ENCODE results near the gene MASP2. TPM values are rescaled to one million over a fixed set of nuclear protein-coding genes. Genes with fewer than 3 reads are reported as not detected.
"Not testable (repeated sequence)": the region's sequence is repeated elsewhere in the genome, so short reads cannot be mapped to it uniquely, and the experiment has no call there.

Gene MASP2
- total RNA-seq, result not detected

DNA sequence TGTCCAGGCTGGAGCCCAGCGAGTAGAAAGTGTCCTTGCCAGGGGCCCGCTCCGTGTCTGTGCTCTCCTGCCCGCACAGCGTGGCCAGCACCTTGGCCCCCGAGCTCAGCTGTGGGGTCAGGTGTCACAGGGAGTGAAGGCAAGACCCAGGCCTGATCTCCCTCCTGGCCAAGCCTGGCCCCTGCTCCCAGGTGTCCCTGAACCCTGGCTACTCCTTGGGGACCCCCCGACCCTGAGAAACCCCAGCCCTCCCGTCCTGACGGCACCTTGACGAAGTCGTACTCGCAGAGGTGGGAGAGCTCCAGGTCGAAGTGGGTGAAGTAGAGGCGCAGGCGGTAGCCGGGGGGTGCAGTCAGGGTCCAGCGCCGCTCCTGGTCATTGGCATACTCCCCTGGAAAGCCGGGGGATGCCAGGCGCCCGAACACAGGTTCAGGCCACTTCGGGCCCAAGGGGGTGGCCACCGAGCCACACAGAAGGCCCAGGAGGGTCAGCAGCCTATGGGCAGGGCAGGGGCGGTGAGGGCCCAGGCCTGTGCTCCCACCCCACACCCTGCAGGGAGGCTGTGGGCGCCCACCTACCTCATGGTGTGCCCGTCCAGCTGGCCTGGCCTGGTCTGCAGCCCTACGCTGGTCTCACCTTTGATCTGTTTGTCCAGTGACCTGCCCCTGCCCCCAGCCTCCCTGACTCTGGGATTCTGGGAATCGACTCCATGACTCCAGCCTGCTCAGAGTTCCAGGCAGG lies at the start of gene MASP2:
TSS of gene MASP2 (minus strand) at position 615 of the 741 bp plus-strand sequence. CDS start at position 583, 32 bp downstream.
- intact Hi-C loops (cut with micrococcal nuclease), result no loop called here
- Mint-ChIP-seq H3K4me1 (ENCODE audit: low read depth) (no peaks in the 10 kb centered on the region), H3K27ac (no peak within 1 kb of the TSS), H3K4me3 (no peak within 1 kb of the TSS), H3K27me3 (no peaks in the 10 kb centered on the region), H3K9me3 (no peaks in the 10 kb centered on the region), H3K36me3 (ENCODE audit: low read depth) (no peaks in the 10 kb centered on the region)
- ChIA-PET CTCF (interaction anchor here (8.1 kb wide), 1 partner anchor 9 kb away, joined by 62 read pairs; no protein-coding TSS in a partner anchor), POLR2A (interaction anchor here (0.9 to 1.0 kb wide), 2 partner anchors 15 to 23 kb away, joined by 3 read pairs; no protein-coding TSS in a partner anchor)
- TF ChIP-seq, protein P1, sequence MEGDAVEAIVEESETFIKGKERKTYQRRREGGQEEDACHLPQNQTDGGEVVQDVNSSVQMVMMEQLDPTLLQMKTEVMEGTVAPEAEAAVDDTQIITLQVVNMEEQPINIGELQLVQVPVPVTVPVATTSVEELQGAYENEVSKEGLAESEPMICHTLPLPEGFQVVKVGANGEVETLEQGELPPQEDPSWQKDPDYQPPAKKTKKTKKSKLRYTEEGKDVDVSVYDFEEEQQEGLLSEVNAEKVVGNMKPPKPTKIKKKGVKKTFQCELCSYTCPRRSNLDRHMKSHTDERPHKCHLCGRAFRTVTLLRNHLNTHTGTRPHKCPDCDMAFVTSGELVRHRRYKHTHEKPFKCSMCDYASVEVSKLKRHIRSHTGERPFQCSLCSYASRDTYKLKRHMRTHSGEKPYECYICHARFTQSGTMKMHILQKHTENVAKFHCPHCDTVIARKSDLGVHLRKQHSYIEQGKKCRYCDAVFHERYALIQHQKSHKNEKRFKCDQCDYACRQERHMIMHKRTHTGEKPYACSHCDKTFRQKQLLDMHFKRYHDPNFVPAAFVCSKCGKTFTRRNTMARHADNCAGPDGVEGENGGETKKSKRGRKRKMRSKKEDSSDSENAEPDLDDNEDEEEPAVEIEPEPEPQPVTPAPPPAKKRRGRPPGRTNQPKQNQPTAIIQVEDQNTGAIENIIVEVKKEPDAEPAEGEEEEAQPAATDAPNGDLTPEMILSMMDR (IDR thresholded peaks at IDR 0.05), result no peak
- DNase-seq (no peak), ATAC-seq (no peak)

DNA sequence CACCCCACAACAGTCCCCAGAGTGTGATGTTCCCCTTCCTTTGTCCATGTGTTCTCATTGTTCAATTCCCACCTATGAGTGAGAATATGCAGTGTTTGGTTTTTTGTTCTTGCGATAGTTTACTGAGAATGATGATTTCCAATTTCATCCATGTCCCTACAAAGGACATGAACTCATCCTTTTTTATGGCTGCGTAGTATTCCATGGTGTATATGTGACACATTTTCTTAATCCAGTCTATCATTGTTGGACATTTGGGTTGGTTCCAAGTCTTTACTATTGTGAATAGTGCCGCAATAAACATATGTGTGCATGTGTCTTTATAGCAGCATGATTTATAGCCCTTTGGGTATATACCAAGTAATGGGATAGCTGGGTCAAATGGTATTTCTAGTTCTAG lies 36.7 kb upstream of the MASP2 start:
- DNase-seq; H3K4me1 Mint-ChIP-seq (ENCODE audit: low read depth); CTCF ChIA-PET; H3K27me3 Mint-ChIP-seq; H3K4me3 Mint-ChIP-seq; intact Hi-C loops (cut with micrococcal nuclease); H3K27ac Mint-ChIP-seq; POLR2A ChIA-PET; ATAC-seq; H3K9me3 Mint-ChIP-seq: not testable (repeated sequence)
- peaks cover 46% of the 10 kb centered on the region for H3K36me3 Mint-ChIP-seq (ENCODE audit: low read depth)

DNA sequence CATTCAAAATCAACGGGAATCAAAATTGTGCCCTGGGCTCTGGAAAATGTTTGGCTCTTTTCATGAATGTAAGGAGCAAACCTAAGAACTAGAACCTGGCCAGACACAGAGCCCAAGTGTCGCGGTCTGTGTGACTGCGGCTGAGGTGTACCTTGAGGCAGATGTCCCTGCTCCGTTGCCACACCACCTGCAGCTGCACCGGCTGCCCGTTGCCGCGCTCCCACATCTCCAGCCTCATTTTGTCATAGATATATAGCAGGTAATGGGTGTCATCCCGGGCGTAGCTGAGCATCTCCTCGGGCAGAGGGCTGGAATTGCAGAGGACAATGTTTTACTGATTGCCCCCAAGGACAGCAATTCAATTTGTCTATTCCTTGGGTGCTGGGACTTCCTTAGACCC lies 33.9 kb upstream of the MASP2 start:
- ChIA-PET POLR2A (interaction anchor here (1.0 to 1.1 kb wide), 3 partner anchors 10 to 20 kb away, joined by 3 to 6 read pairs (median 3); no protein-coding TSS in a partner anchor), CTCF (interaction anchor here (2.9 kb wide), 1 partner anchor 43 kb away, joined by 20 read pairs; no protein-coding TSS in a partner anchor)
- H3K36me3 Mint-ChIP-seq (ENCODE audit: low read depth), result peaks cover 44% of the 10 kb centered on the region
- no peak overlapping the region for H3K27ac Mint-ChIP-seq
- ATAC-seq (no peak), DNase-seq (no peak)
- H3K4me3 Mint-ChIP-seq, result no peak overlapping the region
- H3K27me3 Mint-ChIP-seq, result no peaks in the 10 kb centered on the region
- intact Hi-C loops (cut with micrococcal nuclease), result no loop called here
- TF ChIP-seq, protein P1 (IDR thresholded peaks at IDR 0.05), result no peak
- H3K9me3 Mint-ChIP-seq, result no peaks in the 10 kb centered on the region
- no peaks in the 10 kb centered on the region for H3K4me1 Mint-ChIP-seq (ENCODE audit: low read depth)

DNA sequence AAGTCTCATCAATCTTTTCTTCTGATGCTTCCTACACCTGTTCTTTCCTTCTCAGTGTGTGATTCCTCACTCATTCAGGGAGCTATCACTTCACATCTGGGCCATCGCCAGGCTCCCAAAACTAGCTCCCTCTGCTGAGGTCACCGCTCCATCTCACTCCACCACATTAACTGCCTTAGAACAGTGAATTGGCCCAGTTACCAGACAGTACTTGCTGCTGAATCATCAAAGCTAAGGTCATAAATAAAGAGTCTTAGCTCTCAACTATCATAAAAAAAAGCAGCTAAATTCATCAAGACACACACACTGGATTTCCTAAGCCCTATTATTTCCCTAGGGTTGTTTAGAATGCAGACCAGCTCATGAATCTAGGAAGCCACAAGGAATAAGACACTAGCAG lies 31.6 kb upstream of the MASP2 start:
- H3K9me3 Mint-ChIP-seq, result no peaks in the 10 kb centered on the region
- TF ChIP-seq, protein P1 (IDR thresholded peaks at IDR 0.05), result no peak
- peaks cover 44% of the 10 kb centered on the region for H3K36me3 Mint-ChIP-seq (ENCODE audit: low read depth)
- ChIA-PET POLR2A (interaction anchor here (1.0 to 1.8 kb wide), 3 partner anchors 15 to 24 kb away, joined by 4 to 5 read pairs (median 5); partner anchors contain the start of gene EXOSC10), CTCF (no interaction called here)
- no peak for DNase-seq
- intact Hi-C loops (cut with micrococcal nuclease), result no loop called here
- H3K4me3 Mint-ChIP-seq, result no peak overlapping the region
- no peaks in the 10 kb centered on the region for H3K27me3 Mint-ChIP-seq
- peak overlapping the region; percentile 12 for H3K27ac Mint-ChIP-seq
- ATAC-seq, result no peak
- peaks cover 4% of the 10 kb centered on the region for H3K4me1 Mint-ChIP-seq (ENCODE audit: low read depth)

DNA sequence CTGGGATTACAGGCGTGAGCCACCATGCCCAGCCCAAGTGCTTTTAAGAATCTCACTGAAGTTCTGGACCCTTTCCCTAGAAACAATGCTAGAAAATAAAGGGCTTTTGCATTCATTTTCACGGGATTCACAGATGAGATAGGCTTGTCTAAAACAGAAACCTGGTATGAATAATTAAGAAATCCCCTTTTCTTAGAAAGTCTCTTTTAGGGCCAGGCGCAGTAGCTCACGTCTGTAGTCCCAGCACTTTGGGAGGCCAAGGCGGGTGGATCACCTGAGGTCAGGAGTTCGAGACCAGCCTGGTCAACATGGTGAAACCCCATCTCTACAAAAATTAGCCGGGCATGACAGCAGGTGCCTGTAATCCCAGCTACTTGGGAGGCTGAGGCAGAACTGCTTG lies 26.4 kb upstream of the MASP2 start:
- peak overlapping the region; percentile 46 for H3K27ac Mint-ChIP-seq
- intact Hi-C loops (cut with micrococcal nuclease), result loop anchor here (5.0 kb wide), 1 partner anchor 36 kb away; no protein-coding TSS in a partner anchor
- H3K36me3 Mint-ChIP-seq (ENCODE audit: low read depth), result peaks cover 57% of the 10 kb centered on the region

More for the DNA sequence above, 26.4 kb upstream of the MASP2 start:
- H3K4me3 Mint-ChIP-seq, DNase-seq, H3K9me3 Mint-ChIP-seq, ATAC-seq, H3K27me3 Mint-ChIP-seq: not testable (repeated sequence)
- ChIA-PET POLR2A (interaction anchor here (0.8 to 0.9 kb wide), 3 partner anchors 8 to 26 kb away, joined by 3 to 4 read pairs (median 3); partner anchors contain the start of gene EXOSC10), CTCF (interaction anchor here (1.0 to 4.8 kb wide), 3 partner anchors 12 to 39 kb away, joined by 3 to 31 read pairs (median 4); no protein-coding TSS in a partner anchor)
- H3K4me1 Mint-ChIP-seq (ENCODE audit: low read depth), result peaks cover 19% of the 10 kb centered on the region
